Activated T-cell treated with anti-CD3 and anti-CD28 coated beads, Interleukin-2, amount 50 U/mL, for 4 hours (primary cell): ENCODE data around the gene HOXC9. TPM values are rescaled to one million over a fixed set of nuclear protein-coding genes. Genes with fewer than 3 reads are reported as not detected.

ENCODE experiments used
- ATAC-seq, 2 donors: fragments of 200-7000 bp; cut with Tn5 transposase; one replicate each; pipeline ENCODE4 v1.10.0; 2021
- DNase-seq: peaks from one replicate; pipeline ENCODE4 v3.0.0-alpha.2; 2020
- H3K27me3 Mint-ChIP-seq: one replicate; pipeline ENCODE4 v1.8.0; 2021; ENCODE audit warnings: low read depth, mixed read lengths
- H3K36me3 Mint-ChIP-seq: one replicate; pipeline ENCODE4 v1.8.0; 2022; ENCODE audit warnings: mixed read lengths; ENCODE audit not compliant: insufficient read depth
- H3K4me1 Mint-ChIP-seq: one replicate; pipeline ENCODE4 v1.8.0; 2021; ENCODE audit warnings: low read depth, mixed read lengths
- H3K4me3 Mint-ChIP-seq: one replicate; pipeline ENCODE4 v1.8.0; 2021; ENCODE audit warnings: mild to moderate bottlenecking, moderate library complexity, mixed read lengths
- H3K9me3 Mint-ChIP-seq: one replicate; pipeline ENCODE4 v1.8.0; 2021; ENCODE audit warnings: mixed read lengths
- total RNA-seq, 3 donors: library from RNA; stranded (reverse); gene quantifications; one replicate each; pipeline ENCODE4 v1.2.1, GENCODE V29; 2021

The HOXC9 gene
- total RNA-seq, 3 donors from 2014 or later = not detected

GRCh38 chr12:54022960-54023884 lies 23.3 kb downstream of the HOXC9 start:
- no peak for ATAC-seq
- no peak for DNase-seq
- Mint-ChIP-seq H3K9me3 (no peaks in the 10 kb centered on the region), H3K36me3 (no peaks in the 10 kb centered on the region), H3K4me3 (no peak overlapping the region), H3K27me3 (peaks cover 73% of the 10 kb centered on the region), H3K4me1 (peaks cover 6% of the 10 kb centered on the region)

DNA sequence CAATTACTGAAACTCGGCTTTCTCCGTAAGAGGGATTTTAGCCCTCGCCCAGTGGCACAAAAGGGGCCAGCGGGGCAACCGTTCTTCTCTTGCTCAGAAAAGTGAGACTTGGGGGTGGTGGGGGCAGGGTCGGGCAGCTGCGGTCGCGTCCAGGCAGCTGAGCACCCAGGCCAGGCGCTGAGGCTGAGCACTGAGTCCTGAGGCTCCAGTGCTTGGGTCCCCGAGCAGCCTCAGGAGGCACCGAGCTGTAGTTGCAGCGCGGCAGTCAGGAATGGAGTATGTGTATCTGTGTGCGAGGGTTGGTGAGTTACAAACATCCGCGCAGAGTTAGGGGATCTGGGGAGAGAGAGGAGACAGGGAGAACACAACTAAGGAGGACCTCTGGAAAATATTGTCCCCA lies 24.2 kb downstream of the HOXC9 start:
- Mint-ChIP-seq H3K4me1 (peaks cover 9% of the 10 kb centered on the region), H3K36me3 (no peaks in the 10 kb centered on the region), H3K9me3 (no peaks in the 10 kb centered on the region), H3K27me3 (peaks cover 76% of the 10 kb centered on the region), H3K4me3 (no peak overlapping the region)
- DNase-seq (no peak), ATAC-seq (no peak)

DNA sequence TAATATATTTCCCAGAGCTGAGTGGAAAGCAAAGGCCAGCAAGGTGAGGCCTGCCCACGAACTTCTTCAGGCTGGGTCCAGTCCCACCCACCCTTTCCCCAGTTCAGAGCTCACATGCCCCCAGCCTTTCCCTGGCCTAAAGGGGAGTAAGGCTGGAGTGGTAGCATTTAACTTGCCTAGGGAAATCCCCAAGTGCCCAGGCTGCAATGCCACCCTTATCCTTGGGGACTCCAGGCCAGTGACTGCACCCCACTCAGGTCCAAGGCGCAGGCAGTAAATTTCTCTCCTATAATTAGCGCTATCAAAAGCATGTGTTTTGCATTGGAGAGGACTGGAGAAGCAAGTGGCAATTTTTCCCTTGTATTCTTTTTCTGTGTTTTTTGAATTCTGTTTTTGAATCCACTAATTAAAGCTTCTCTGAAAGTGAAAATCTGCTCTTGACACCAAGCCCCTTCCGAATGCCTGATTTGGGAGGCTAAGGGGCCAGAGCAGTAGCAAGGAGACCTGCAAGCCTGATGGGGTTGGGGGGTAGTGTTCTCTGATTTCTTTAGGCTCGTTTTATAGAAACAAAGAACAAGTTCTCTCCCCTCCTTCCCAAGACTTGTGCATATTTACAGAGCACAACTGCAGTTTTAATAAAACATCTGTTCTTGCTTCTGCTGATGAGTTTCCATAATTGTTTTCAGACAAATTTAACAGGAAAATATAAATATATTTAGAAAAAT lies 24.8 kb downstream of the HOXC9 start:
- no peak for DNase-seq
- H3K4me3 Mint-ChIP-seq = no peak overlapping the region
- no peaks in the 10 kb centered on the region for H3K9me3 Mint-ChIP-seq
- peaks cover 12% of the 10 kb centered on the region for H3K4me1 Mint-ChIP-seq
- peaks cover 76% of the 10 kb centered on the region for H3K27me3 Mint-ChIP-seq
- no peak for ATAC-seq
- H3K36me3 Mint-ChIP-seq = no peaks in the 10 kb centered on the region

GRCh38 chr12:54025499-54026405 lies 25.8 kb downstream of the HOXC9 start:
- Mint-ChIP-seq H3K9me3 (no peaks in the 10 kb centered on the region), H3K36me3 (no peaks in the 10 kb centered on the region), H3K4me3 (no peak overlapping the region), H3K27me3 (peaks cover 75% of the 10 kb centered on the region), H3K4me1 (peaks cover 10% of the 10 kb centered on the region)
- DNase-seq (no peak), ATAC-seq (no peak)

DNA sequence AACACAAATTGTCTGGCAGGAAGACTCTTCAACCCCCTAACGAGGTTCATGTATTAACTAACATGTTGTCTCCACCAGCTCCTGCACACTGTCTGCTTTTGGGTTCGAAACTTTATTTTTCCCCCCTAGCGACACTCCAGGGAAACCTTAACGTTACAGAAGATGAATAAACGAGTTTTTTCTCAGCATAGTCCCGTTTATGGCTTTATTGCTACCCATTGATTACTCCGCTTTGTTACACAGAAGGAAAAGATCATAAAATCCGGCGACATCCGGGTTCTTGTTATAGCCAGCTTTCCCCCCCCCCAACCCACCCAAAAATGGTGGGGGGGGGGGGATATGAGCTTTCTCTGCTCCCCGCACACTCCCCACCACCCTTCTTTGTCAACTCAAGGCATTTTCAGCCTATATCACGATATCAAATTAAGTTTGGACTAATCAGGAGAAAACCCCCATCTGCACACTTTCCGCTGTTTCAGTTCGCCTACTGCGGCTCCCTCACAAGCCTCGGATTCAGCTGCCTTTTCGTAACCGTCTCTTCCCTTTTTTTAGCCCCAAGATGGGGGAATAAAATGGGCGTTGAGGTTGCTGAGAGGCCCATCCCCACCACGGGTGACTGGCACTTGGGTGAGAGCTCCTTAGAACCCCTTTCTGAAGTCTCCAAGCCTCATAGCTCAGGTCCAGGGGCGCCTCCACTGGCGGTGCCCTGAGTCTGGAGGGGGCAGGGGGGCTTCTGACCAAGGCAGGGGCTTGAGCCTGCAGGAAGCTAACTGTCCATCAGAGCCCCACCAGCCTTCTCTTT lies 26.9 kb downstream of the HOXC9 start:
- DNase-seq (no peak), ATAC-seq (no peak)
- Mint-ChIP-seq H3K27me3 (peaks cover 75% of the 10 kb centered on the region), H3K9me3 (no peaks in the 10 kb centered on the region), H3K4me3 (no peak overlapping the region), H3K36me3 (no peaks in the 10 kb centered on the region), H3K4me1 (peaks cover 10% of the 10 kb centered on the region)

GRCh38 chr12:54027442-54027786 lies 27.5 kb downstream of the HOXC9 start:
- DNase-seq (no peak), ATAC-seq (no peak)
- Mint-ChIP-seq H3K36me3 (no peaks in the 10 kb centered on the region), H3K27me3 (peaks cover 75% of the 10 kb centered on the region), H3K4me3 (no peak overlapping the region), H3K4me1 (peaks cover 10% of the 10 kb centered on the region), H3K9me3 (no peaks in the 10 kb centered on the region)

DNA sequence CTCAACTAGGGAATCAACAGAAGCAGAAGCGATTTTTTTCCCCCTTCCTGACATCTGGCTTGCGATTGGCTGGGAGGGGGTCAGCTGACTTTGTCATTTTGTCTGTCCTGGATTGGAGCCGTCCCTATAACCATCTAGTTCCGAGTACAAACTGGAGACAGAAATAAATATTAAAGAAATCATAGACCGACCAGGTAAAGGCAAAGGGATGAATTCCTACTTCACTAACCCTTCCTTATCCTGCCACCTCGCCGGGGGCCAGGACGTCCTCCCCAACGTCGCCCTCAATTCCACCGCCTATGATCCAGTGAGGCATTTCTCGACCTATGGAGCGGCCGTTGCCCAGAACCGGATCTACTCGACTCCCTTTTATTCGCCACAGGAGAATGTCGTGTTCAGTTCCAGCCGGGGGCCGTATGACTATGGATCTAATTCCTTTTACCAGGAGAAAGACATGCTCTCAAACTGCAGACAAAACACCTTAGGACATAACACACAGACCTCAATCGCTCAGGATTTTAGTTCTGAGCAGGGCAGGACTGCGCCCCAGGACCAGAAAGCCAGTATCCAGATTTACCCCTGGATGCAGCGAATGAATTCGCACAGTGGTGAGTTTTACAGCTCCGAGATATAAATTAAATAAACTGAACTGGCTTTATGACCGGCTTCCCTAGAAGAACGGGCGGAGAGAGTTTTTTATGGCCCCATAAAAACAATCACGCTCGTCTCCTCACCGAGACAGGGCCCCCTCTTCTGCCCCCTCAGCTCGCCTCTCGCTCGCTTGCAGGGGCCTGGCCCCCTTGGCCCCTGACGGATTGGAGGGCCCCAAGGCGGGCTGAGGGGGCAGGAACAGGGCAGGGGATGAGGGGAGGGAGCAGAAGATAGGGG lies 28.6 kb downstream of the HOXC9 start, which contains the start of gene HOXC6:
HOXC6 (plus strand) TSS at position 127 of the 888 bp plus-strand sequence; CDS start at position 209, 82 bp downstream.
- H3K4me3 Mint-ChIP-seq = no peak within 1 kb of the TSS
- H3K27me3 Mint-ChIP-seq = peaks cover 79% of the 10 kb centered on the region

DNA sequence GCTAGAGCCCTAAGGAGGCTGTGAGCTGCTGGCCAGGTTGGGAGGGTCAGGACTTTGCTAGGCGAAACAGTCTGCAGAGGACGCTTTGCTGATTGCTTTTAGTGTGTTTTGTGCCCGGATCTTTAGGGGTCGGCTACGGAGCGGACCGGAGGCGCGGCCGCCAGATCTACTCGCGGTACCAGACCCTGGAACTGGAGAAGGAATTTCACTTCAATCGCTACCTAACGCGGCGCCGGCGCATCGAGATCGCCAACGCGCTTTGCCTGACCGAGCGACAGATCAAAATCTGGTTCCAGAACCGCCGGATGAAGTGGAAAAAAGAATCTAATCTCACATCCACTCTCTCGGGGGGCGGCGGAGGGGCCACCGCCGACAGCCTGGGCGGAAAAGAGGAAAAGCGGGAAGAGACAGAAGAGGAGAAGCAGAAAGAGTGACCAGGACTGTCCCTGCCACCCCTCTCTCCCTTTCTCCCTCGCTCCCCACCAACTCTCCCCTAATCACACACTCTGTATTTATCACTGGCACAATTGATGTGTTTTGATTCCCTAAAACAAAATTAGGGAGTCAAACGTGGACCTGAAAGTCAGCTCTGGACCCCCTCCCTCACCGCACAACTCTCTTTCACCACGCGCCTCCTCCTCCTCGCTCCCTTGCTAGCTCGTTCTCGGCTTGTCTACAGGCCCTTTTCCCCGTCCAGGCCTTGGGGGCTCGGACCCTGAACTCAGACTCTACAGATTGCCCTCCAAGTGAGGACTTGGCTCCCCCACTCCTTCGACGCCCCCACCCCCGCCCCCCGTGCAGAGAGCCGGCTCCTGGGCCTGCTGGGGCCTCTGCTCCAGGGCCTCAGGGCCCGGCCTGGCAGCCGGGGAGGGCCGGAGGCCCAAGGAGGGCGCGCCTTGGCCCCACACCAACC lies 29.8 kb downstream of the HOXC9 start:
- Mint-ChIP-seq H3K27me3 (peaks cover 79% of the 10 kb centered on the region), H3K36me3 (no peaks in the 10 kb centered on the region), H3K4me3 (no peak overlapping the region)

More for the DNA sequence above, 28.6 kb downstream of the HOXC9 start, which contains the start of gene HOXC6:
- Mint-ChIP-seq H3K9me3 (peaks cover 3% of the 10 kb centered on the region), H3K36me3 (no peaks in the 10 kb centered on the region), H3K4me1 (peaks cover 18% of the 10 kb centered on the region)
- ATAC-seq (no peak), DNase-seq (no peak)

GRCh38 chr12:54030442-54030801 lies 30.5 kb downstream of the HOXC9 start:
- Mint-ChIP-seq H3K9me3 (peaks cover 3% of the 10 kb centered on the region), H3K4me1 (peaks cover 24% of the 10 kb centered on the region), H3K27me3 (peaks cover 84% of the 10 kb centered on the region), H3K4me3 (no peak overlapping the region), H3K36me3 (no peaks in the 10 kb centered on the region)
- ATAC-seq (no peak), DNase-seq (no peak)

More for the DNA sequence above, 29.8 kb downstream of the HOXC9 start:
- no peak for DNase-seq
- H3K9me3 Mint-ChIP-seq = peaks cover 3% of the 10 kb centered on the region
- H3K4me1 Mint-ChIP-seq = peaks cover 21% of the 10 kb centered on the region
- ATAC-seq = no peak

DNA sequence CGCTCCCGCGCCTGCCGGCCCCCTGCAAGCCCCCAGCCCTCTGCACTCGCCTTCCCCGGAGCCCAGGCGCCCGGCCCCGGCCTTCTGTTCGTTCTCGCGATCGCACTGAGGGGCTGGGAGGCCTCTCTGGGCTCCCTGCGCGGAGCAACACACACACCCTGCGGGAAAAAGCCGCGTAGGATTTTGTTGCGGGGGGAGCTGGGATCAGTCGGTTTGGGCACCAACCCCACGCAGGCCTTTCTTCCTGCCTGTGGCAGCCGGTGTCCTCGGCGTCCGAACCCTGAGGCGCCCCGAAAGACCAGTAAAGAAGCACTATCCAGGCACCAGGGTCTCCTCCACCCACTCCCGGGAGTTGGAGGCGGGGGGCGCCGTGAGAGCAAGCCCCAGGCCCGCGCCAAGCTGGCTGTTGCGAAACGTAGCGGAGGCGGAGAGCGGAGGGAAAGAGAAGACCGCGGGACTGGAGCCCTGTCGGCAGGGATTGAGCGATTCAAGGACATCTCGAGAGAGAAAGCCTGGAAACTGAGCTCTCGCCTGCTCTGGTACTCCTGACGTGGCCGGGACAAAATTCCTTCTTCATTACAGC lies 31.0 kb downstream of the HOXC9 start:
- Mint-ChIP-seq H3K36me3 (no peaks in the 10 kb centered on the region), H3K9me3 (peaks cover 3% of the 10 kb centered on the region), H3K4me3 (no peak overlapping the region), H3K4me1 (peaks cover 24% of the 10 kb centered on the region), H3K27me3 (peaks cover 85% of the 10 kb centered on the region)
- no peak for DNase-seq
- no peak for ATAC-seq

- H3K27me3 Mint-ChIP-seq = peaks cover 84% of the 10 kb centered on the region
- no peak for ATAC-seq
- no peak for DNase-seq
- no peaks in the 10 kb centered on the region for H3K36me3 Mint-ChIP-seq
- peaks cover 3% of the 10 kb centered on the region for H3K9me3 Mint-ChIP-seq
- no peak overlapping the region for H3K4me3 Mint-ChIP-seq
- H3K4me1 Mint-ChIP-seq = peaks cover 24% of the 10 kb centered on the region
Measured at GRCh38 chr12:54031480-54031879, 31.5 kb downstream of the HOXC9 start.
